Spleen (tissue), 7 donors: ENCODE results near the gene TMEM94.

Source experiments
- POLR2AphosphoS5 ChIP-seq, 3 donors: sonication (generic); formaldehyde crosslinking; IDR thresholded peaks; one replicate each; pipeline ENCODE4 v1.5.1; 2017; ENCODE audit warnings: antibody characterized with exemption in 3 of 3
- TF ChIP-seq, protein P1 (sequence below), 11 experiments: fragments of 200-600 bp in 7 of 11; fragments of 450-650 bp in 4 of 11; sonication (generic) in 4 of 11; IDR thresholded peaks in 8 of 11; conservative IDR thresholded peaks in 3 of 11; 1 replicate in 7 of 11; 2 replicates in 4 of 11; pipeline versions ENCODE4 v1.4.0 to v1.8.0; 2016 to 2021; ENCODE audit warnings: antibody characterized with exemption in 11 of 11, inconsistent platforms in 4 of 11, mild to moderate bottlenecking in 1 of 11
- donor health status: DM: no; HTN: no; CAD: no; lungs with moderate emphysema.
- donor health status: DM: no; HTN: no; CAD: no.
- donor health status: DM: no; HTN: no; CAD: no.

DNA sequence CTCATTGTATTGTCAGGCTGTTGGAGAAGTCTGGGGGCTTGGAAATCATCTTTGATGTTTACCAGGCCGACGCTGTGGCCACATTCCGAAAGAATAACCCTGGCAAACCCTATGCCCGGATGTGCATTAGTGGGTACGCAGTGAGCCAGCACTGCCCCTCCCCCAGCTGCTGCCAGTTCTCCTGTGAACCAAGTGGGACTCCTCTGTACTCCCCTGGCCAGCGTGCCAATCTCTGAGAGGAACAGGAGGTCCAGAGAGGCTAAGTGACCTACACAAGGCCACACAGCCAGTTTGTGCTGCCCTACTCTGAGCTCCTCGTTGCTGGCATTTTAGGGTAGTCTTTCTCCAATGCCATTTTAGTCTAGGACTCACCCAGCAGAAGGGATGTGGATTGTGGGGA, 67.2 kb downstream of the TMEM94 start:
- TF ChIP-seq, protein P1, sequence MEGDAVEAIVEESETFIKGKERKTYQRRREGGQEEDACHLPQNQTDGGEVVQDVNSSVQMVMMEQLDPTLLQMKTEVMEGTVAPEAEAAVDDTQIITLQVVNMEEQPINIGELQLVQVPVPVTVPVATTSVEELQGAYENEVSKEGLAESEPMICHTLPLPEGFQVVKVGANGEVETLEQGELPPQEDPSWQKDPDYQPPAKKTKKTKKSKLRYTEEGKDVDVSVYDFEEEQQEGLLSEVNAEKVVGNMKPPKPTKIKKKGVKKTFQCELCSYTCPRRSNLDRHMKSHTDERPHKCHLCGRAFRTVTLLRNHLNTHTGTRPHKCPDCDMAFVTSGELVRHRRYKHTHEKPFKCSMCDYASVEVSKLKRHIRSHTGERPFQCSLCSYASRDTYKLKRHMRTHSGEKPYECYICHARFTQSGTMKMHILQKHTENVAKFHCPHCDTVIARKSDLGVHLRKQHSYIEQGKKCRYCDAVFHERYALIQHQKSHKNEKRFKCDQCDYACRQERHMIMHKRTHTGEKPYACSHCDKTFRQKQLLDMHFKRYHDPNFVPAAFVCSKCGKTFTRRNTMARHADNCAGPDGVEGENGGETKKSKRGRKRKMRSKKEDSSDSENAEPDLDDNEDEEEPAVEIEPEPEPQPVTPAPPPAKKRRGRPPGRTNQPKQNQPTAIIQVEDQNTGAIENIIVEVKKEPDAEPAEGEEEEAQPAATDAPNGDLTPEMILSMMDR (IDR thresholded peaks at IDR 0.05 in 8 of 11, conservative IDR thresholded peaks at IDR 0.05 in 3 of 11): no peak
- no peak for TF ChIP-seq POLR2AphosphoS5 (IDR thresholded peaks at IDR 0.05)
